WERI-Rb-1 (cell line): ENCODE results near the gene CLEC4D.

Experiments
- DNase-seq: peaks from one replicate; pipeline ENCODE4 v3.0.0-alpha.2; 2020
- H3K27ac ChIP-seq: fragments of 250-450 bp; sonication (Bioruptor Pico); 2 replicates; pipeline ENCODE4 v1.5.1; 2020; ENCODE audit warnings: mild to moderate bottlenecking, moderate library complexity
- H3K27me3 ChIP-seq: fragments of 250-450 bp; sonication (Bioruptor Pico); 2 replicates; pipeline ENCODE4 v1.5.1; 2021; ENCODE audit warnings: mild to moderate bottlenecking, low read depth, moderate library complexity; ENCODE audit not compliant: insufficient read depth, severe bottlenecking
- H3K36me3 ChIP-seq: fragments of 250-450 bp; sonication (Bioruptor Pico); 2 replicates; pipeline ENCODE4 v1.5.1; 2020; ENCODE audit warnings: mild to moderate bottlenecking, moderate library complexity
- H3K4me3 ChIP-seq: 2 replicates; pipeline ENCODE4 v1.5.1; 2011; ENCODE audit warnings: low read depth, mild to moderate bottlenecking, control low read depth, low read length
- H3K9me3 ChIP-seq: fragments of 250-450 bp; sonication (Bioruptor Pico); 2 replicates; pipeline ENCODE4 v1.5.1; 2021; ENCODE audit warnings: mild to moderate bottlenecking, moderate library complexity; ENCODE audit not compliant: severe bottlenecking
- TF ChIP-seq, protein P1 (sequence below): IDR thresholded peaks from 2 replicates; pipeline ENCODE4 v1.5.1; 2011; ENCODE audit warnings: low read depth, mild to moderate bottlenecking, control low read depth, inconsistent platforms, low read length

Gene CLEC4D

DNA sequence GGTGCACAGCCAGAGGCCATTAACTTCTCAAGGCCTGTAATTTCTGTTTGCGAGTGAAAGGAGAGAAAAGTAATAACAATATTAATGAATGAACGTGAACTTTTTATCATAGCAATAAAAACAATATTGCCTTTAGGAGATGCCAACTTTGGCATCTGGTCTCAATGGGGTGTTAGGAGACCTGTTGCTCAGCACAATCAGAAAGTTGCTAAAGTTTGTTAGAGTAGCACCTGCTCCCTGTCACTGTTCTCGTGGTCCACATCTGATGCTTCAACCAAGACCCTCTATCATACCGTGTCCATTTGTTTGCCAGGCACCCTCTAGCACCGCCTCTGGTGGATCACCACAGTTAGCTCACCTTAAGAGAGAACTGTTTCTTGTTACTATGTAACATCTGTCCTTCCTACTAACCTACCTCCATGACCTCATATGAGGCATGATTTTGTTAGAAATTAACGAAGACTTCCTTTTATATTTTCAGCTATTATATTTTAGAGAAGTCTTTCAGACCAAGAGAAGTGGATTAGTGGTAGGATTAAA is 39.9 kb downstream of the CLEC4D start:
- TF ChIP-seq, protein P1, sequence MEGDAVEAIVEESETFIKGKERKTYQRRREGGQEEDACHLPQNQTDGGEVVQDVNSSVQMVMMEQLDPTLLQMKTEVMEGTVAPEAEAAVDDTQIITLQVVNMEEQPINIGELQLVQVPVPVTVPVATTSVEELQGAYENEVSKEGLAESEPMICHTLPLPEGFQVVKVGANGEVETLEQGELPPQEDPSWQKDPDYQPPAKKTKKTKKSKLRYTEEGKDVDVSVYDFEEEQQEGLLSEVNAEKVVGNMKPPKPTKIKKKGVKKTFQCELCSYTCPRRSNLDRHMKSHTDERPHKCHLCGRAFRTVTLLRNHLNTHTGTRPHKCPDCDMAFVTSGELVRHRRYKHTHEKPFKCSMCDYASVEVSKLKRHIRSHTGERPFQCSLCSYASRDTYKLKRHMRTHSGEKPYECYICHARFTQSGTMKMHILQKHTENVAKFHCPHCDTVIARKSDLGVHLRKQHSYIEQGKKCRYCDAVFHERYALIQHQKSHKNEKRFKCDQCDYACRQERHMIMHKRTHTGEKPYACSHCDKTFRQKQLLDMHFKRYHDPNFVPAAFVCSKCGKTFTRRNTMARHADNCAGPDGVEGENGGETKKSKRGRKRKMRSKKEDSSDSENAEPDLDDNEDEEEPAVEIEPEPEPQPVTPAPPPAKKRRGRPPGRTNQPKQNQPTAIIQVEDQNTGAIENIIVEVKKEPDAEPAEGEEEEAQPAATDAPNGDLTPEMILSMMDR: no peak
- Histone ChIP-seq H3K9me3 (no peaks in the 10 kb centered on the region), H3K36me3 (no peaks in the 10 kb centered on the region), H3K4me3 (no peak overlapping the region), H3K27ac (no peak overlapping the region), H3K27me3 (no peaks in the 10 kb centered on the region)
- DNase-seq: no peak

DNA sequence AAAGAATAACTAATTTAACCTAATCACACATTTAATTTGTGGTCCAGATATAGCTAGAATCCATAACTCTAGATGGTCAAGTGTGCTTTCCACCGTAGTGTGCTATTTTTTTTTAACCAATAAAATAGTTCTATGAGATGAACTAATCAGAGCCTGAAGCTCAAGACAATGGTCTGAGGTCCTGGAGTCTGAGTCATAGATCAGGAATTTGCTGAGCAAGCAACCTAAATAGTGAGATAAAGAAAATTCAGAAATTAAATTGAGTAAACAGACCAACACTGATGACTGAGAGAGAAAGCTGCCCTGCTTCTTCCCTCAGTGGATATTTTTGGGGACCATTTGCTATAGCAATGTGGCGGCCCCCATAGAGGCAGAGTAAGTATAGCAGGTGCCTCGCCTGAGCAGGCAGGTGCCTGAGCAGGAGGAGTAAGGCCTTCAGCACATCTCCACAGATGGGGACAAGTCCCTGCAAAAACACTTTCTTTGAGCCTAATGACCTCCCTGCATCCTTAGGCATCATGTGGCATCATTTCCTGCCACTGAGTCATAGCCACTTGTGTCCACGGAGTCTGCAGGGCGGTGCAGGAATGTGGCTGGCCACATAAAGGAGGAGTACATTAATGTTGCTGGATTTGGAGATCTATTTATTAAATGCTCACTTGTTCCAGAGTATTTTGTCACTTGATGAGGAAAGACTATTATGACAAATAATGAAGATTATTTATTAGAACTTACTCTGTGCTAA is 41.3 kb downstream of the CLEC4D start:
- no peak for DNase-seq
- no peak overlapping the region for H3K4me3 ChIP-seq
- no peaks in the 10 kb centered on the region for H3K36me3 ChIP-seq
- H3K27ac ChIP-seq: no peak overlapping the region
- no peaks in the 10 kb centered on the region for H3K27me3 ChIP-seq
- TF ChIP-seq, protein P1: no peak
- H3K9me3 ChIP-seq: no peaks in the 10 kb centered on the region

DNA sequence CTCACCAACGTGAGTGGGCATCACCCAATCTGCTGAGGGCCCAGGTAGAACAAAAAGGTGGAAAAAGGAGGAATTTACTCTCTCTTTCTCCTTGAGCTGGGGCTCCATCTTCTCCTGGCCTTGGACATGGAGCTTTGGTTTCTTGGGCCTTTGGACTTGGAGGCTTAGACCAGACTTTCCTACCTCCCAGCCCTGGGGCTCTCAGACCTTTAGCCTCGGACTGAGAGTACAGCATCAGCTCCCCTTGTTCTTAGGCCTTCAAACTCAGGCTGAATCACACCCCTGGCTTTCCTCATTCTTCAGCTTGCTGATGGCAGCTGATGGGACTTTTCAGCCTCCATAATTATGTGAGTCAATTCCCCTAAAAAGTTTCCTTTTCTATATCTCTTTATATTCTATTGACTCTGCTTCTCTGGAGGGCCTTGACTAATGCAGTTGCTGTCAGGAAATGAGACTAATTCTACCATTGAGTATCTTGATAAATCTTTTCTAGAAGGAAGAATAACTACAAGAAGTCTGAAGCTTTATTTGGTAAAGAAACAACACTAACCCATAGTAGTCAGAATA is 43.3 kb downstream of the CLEC4D start:
- H3K9me3 ChIP-seq: no peaks in the 10 kb centered on the region
- no peak for DNase-seq
- no peak overlapping the region for H3K27ac ChIP-seq

DNA sequence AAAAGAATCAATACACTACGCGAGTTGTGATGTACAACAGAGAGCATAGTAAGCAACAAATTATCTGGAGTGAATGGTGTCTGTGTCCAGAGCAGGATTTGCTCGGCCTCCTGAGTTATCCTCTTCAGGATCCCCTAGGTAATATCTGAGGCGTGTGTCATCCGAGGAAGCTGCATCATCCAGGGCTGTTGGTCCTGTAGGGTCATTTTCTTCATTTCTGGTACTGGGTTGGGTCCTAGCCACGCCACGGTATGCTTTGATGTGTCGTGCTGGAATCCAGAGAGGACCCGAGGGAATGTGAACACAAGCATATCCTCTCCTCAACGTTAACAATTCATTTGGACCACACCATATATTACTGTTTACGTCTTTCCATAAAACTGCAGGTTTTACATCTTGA is 46.4 kb downstream of the CLEC4D start:
- no peaks in the 10 kb centered on the region for H3K36me3 ChIP-seq
- H3K4me3 ChIP-seq: no peak overlapping the region
- peaks cover 3% of the 10 kb centered on the region for H3K9me3 ChIP-seq
- no peak overlapping the region for H3K27ac ChIP-seq
- DNase-seq: no peak
- TF ChIP-seq, protein P1: no peak
- H3K27me3 ChIP-seq: no peaks in the 10 kb centered on the region

More for the DNA sequence above, 43.3 kb downstream of the CLEC4D start:
- TF ChIP-seq, protein P1: no peak
- Histone ChIP-seq H3K36me3 (no peaks in the 10 kb centered on the region), H3K27me3 (no peaks in the 10 kb centered on the region), H3K4me3 (no peak overlapping the region)

DNA sequence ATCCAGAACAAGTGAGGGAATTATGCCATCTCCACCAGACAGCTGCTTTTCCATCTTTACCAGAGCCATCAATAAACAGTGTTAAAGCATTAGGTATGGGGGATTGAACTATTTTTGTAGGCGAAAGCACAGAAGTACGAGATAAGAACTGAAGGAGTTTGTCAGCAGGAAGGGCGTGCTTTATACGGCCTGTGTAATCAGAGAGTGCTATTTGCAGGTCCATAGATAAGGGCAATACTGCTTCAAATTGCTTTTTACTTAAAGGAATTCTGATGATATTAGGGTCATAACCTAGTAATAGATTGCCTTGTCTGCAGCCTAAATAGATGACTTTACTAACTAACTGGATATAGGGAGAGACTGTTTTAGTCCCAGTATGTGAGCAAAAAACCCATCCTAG is 47.7 kb downstream of the CLEC4D start:
- Histone ChIP-seq H3K4me3 (no peak overlapping the region), H3K36me3 (no peaks in the 10 kb centered on the region), H3K27ac (no peak overlapping the region), H3K27me3 (no peaks in the 10 kb centered on the region), H3K9me3 (peaks cover 3% of the 10 kb centered on the region)
- DNase-seq: no peak
- TF ChIP-seq, protein P1: no peak
